Mesenchymal stem cell (in vitro differentiated cells and primary cell): Measurements from ENCODE around the gene EEPD1.

Source experiments
- DNase-seq: peaks from one replicate; pipeline ENCODE4 v3.0.0-alpha.2; 2013
- H2AFZ ChIP-seq: one replicate; pipeline ENCODE4 v1.6.1; 2013; ENCODE audit warnings: low read depth, mild to moderate bottlenecking, control low read depth, inconsistent platforms, low read length, moderate library complexity
- H2AK5ac ChIP-seq: 2 replicates; pipeline ENCODE4 v1.6.1; 2013; ENCODE audit warnings: low read length, moderate library complexity, mild to moderate bottlenecking, inconsistent platforms; ENCODE audit not compliant: severe bottlenecking
- H2BK120ac ChIP-seq: one replicate; pipeline ENCODE4 v1.6.1; 2013; ENCODE audit warnings: low read depth, mild to moderate bottlenecking, inconsistent platforms, low read length, moderate library complexity
- H2BK12ac ChIP-seq, 2 experiments: one replicate each; pipeline ENCODE4 v1.6.1; 2013; ENCODE audit warnings: inconsistent platforms in 2 of 2, low read length in 2 of 2, mild to moderate bottlenecking in 2 of 2, moderate library complexity in 2 of 2, control low read depth in 1 of 2
- H2BK15ac ChIP-seq: one replicate; pipeline ENCODE4 v1.6.1; 2013; ENCODE audit warnings: mild to moderate bottlenecking, low read depth, inconsistent platforms; ENCODE audit not compliant: poor library complexity, severe bottlenecking
- H2BK5ac ChIP-seq: 2 replicates; pipeline ENCODE4 v1.6.1; 2013; ENCODE audit warnings: low read depth, mild to moderate bottlenecking, low read length, control low read depth, inconsistent platforms; ENCODE audit not compliant: poor library complexity, severe bottlenecking
- H3K14ac ChIP-seq, 2 experiments: one replicate each; pipeline ENCODE4 v1.6.1; 2013; ENCODE audit warnings: inconsistent platforms in 2 of 2, low read length in 2 of 2, control low read depth in 1 of 2, mild to moderate bottlenecking in 1 of 2, moderate library complexity in 1 of 2
- H3K18ac ChIP-seq, 2 experiments: one replicate each; pipeline ENCODE4 v1.6.1; 2013; ENCODE audit warnings: inconsistent platforms in 2 of 2, low read length in 2 of 2, control low read depth in 1 of 2, low read depth in 1 of 2, mild to moderate bottlenecking in 1 of 2
- H3K23ac ChIP-seq, 2 experiments: one replicate each; pipeline ENCODE4 v1.6.1; 2013; ENCODE audit warnings: inconsistent platforms in 2 of 2, low read length in 2 of 2, mild to moderate bottlenecking in 2 of 2, moderate library complexity in 2 of 2, control low read depth in 1 of 2
- H3K27ac ChIP-seq: 2 replicates; pipeline ENCODE4 v1.5.1; 2013; ENCODE audit warnings: mild to moderate bottlenecking, moderate library complexity, low read length, control low read depth, inconsistent platforms; ENCODE audit not compliant: poor library complexity, severe bottlenecking
- H3K27me3 ChIP-seq, 2 experiments: 2 replicates each; pipeline versions ENCODE4 v1.6.1 to v1.7.0; 2013; ENCODE audit warnings: low read length in 2 of 2, mild to moderate bottlenecking in 2 of 2, moderate library complexity in 2 of 2, control low read depth in 1 of 2, inconsistent platforms in 1 of 2; ENCODE audit not compliant: control insufficient read depth in 1 of 2, insufficient read depth in 1 of 2
- H3K36me3 ChIP-seq, 2 experiments: 2 replicates each; pipeline versions ENCODE4 v1.6.1 to v1.7.0; 2013; ENCODE audit warnings: low read length in 2 of 2, control low read depth in 1 of 2, inconsistent platforms in 1 of 2, low read depth in 1 of 2, mild to moderate bottlenecking in 1 of 2; ENCODE audit not compliant: insufficient read depth in 2 of 2, control insufficient read depth in 1 of 2
- H3K4ac ChIP-seq, 2 experiments: one replicate each; pipeline ENCODE4 v1.6.1; 2013; ENCODE audit warnings: inconsistent platforms in 2 of 2, low read length in 2 of 2, mild to moderate bottlenecking in 2 of 2, moderate library complexity in 2 of 2, control low read depth in 1 of 2, low read depth in 1 of 2
- H3K4me1 ChIP-seq: 2 replicates; pipeline ENCODE4 v1.6.1; 2013; ENCODE audit warnings: low read depth, low read length, control low read depth; ENCODE audit not compliant: control insufficient read depth, insufficient read depth
- H3K4me2 ChIP-seq: 2 replicates; pipeline ENCODE4 v1.6.1; 2013; ENCODE audit warnings: low read length, mild to moderate bottlenecking, inconsistent platforms; ENCODE audit not compliant: poor library complexity, severe bottlenecking
- H3K4me3 ChIP-seq, 2 experiments: 2 replicates each; pipeline versions ENCODE4 v1.5.1 to v1.7.0; 2013; ENCODE audit warnings: low read length in 2 of 2, mild to moderate bottlenecking in 2 of 2, control low read depth in 1 of 2, low read depth in 1 of 2; ENCODE audit not compliant: insufficient read depth in 1 of 2
- H3K79me1 ChIP-seq: replicated peaks from 2 replicates; pipeline ENCODE4 v1.6.1; 2013; ENCODE audit warnings: mild to moderate bottlenecking, control low read depth, low read length, inconsistent platforms; ENCODE audit not compliant: poor library complexity, severe bottlenecking
- H3K9ac ChIP-seq: 2 replicates; pipeline ENCODE4 v1.7.0; 2013; ENCODE audit warnings: mild to moderate bottlenecking, low read length, moderate library complexity
- H3K9me3 ChIP-seq: 2 replicates; pipeline ENCODE4 v1.7.0; 2013; ENCODE audit warnings: mild to moderate bottlenecking, low read length; ENCODE audit not compliant: control insufficient read depth
- H4K8ac ChIP-seq: one replicate; pipeline ENCODE4 v1.6.1; 2013; ENCODE audit warnings: inconsistent platforms, mild to moderate bottlenecking, low read length, moderate library complexity
- H4K91ac ChIP-seq: one replicate; pipeline ENCODE4 v1.6.1; 2013; ENCODE audit warnings: mild to moderate bottlenecking, low read length, inconsistent platforms
- WGBS: methylation state at CpG from one replicate; pipeline ENCODE4 v1.1.7; 2013; ENCODE audit warnings: mixed read lengths; 5-methylcytosine and 5-hydroxymethylcytosine counted together

Gene EEPD1

DNA sequence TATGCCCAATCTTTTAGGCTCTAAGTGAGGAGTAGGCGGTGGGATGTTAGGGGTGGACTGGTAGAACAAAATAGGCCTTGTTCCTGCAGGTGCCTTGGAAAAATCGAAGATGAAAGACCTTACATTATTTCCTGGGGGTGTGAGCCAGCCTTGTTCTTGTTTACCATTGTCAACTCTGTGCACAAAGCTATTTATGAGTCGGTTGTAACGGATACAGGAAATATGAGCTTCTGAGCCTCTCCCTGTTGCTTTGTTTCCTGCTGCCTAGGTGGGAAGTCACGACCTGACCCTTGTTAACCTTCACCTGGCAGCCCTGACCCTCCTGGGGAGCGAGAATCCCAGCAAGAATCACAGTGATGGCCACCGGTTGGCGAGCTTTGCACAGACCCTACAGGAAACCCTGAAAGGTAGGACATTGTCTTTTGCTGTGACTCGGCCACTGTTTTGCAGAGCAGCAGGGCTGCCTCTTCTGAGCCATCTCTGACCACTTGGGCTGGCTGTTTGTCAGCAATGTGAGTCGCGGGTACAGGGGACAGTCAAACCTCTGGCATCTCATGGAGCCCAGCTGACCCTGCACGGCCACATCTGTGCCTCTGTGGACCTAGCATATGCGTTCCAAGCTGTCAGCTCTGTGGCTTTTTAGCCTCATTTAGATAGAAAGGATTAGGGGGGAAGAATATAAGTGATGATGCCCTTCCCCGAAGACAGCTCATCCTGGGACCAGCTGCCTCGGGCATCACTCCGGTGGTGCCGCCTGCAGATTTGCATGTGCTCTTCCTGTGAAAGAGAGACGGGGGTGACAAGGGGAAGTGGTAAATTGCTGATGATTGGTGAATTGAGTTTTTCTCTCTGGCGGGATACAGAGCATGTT is 134.6 kb downstream of the EEPD1 start:
- Histone ChIP-seq H4K8ac (no peak overlapping the region), H3K4me3 (no peak overlapping the region), H3K9ac (no peak overlapping the region), H3K79me1 (no peaks in the 10 kb centered on the region), H2AFZ (no peak overlapping the region), H3K27me3 (no peaks in the 10 kb centered on the region), H3K36me3 (peaks cover 3 to 15% of the 10 kb centered on the region in 2 experiments), H3K4me1 (peaks cover 28% of the 10 kb centered on the region), H3K27ac (no peak overlapping the region), H2BK5ac (no peak overlapping the region), H2BK15ac (no peak overlapping the region), H3K14ac (no peak overlapping the region), H2AK5ac (no peak overlapping the region), H3K18ac (peak overlapping the region in 1 of 2 experiments; percentile 34), H4K91ac (peak overlapping the region; percentile 45), H2BK120ac (no peak overlapping the region), H3K23ac (peak overlapping the region in 1 of 2 experiments; percentile 91), H3K4me2 (no peak overlapping the region), H3K4ac (no peak overlapping the region), H2BK12ac (peak overlapping the region in 1 of 2 experiments; percentile 11), H3K9me3 (no peaks in the 10 kb centered on the region)
- DNase-seq: no peak
- WGBS: 69% methylated on average over 19 of the region's 19 CpGs

DNA sequence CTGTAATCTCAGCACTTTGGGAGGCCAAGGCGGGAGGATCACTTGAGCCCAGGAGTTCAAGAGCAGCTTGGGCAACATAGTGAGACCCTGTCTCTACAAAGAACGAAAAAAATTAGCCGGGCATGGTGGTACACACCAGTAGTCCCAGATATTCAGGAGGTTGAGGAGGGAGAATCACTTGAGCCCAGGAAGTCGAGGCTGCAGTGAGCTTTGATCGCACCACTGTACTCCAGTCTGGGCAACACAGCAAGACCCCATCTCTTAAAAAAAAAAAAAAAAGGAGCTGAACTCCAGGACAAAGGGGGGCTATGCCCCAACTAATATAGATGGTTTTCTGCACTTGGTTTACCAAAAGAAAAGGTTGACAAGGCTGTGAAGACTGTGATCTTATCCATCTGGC is 135.4 kb downstream of the EEPD1 start:
- H2AFZ ChIP-seq: no peak overlapping the region
- H3K4me1 ChIP-seq: peaks cover 24% of the 10 kb centered on the region
- H3K4me2 ChIP-seq: no peak overlapping the region
- H2BK12ac ChIP-seq: no peak overlapping the region
- H3K27me3 ChIP-seq: no peaks in the 10 kb centered on the region
- no peak overlapping the region for H3K14ac ChIP-seq
- no peak overlapping the region for H2BK15ac ChIP-seq
- H3K18ac ChIP-seq: no peak overlapping the region
- peaks cover 3 to 15% of the 10 kb centered on the region in 2 experiments for H3K36me3 ChIP-seq
- H2AK5ac ChIP-seq: no peak overlapping the region
- H3K9me3 ChIP-seq: no peaks in the 10 kb centered on the region
- H3K23ac ChIP-seq: no peak overlapping the region
- H3K27ac ChIP-seq: no peak overlapping the region
- no peak overlapping the region for H2BK120ac ChIP-seq
- no peak overlapping the region for H3K4me3 ChIP-seq
- DNase-seq: no peak
- H3K4ac ChIP-seq: no peak overlapping the region
- H3K9ac ChIP-seq: no peak overlapping the region
- no peaks in the 10 kb centered on the region for H3K79me1 ChIP-seq
- H2BK5ac ChIP-seq: no peak overlapping the region
- H4K91ac ChIP-seq: no peak overlapping the region
- H4K8ac ChIP-seq: no peak overlapping the region
- 99% methylated on average over 3 of the region's 5 CpGs for WGBS

DNA sequence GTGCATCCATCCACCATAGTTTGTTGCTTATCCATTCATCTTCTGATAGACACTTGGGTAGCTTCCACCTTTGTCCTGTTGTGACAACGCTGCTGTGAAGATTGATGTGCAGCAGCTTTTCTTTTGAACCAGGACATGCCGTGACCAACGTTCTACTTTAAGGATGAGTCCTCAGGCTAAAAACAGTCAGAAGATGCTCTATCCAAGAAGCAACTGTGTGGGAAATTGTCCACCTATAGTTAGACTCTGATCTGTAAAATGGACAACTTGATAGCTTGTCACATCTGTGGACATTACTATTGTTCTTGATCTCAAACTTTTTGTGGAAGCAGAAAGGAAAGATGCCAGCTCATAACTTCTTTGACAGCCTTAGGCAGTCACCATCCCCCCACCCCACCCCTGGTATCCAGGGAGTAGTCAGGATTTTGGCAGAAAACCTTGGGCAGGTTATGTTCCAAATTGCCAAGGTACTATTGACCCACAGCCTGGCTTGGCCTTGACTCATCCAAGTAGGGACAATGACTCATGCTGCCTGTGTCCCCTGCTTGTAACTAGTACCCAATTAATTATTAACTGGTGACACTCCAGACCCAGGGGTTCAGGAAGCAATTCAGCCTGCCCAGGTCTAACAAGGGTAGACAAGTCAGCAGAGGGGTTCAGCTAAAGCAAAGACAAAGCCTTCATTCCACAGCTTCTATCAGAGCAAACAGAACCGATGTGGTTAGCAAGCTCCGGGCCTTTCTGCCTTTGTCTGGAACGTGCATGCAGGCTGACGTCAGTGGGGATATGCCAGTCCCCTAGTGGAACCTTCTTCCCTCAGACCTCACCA is 137.0 kb downstream of the EEPD1 start:
- peak overlapping the region; percentile 21 for H3K27ac ChIP-seq
- no peak for DNase-seq
- no peak overlapping the region for H3K4ac ChIP-seq
- H4K8ac ChIP-seq: no peak overlapping the region
- no peaks in the 10 kb centered on the region for H3K9me3 ChIP-seq
- 93% methylated on average over 7 of the region's 7 CpGs for WGBS
- H3K18ac ChIP-seq: peak overlapping the region in 1 of 2 experiments; percentile 34
- H2AK5ac ChIP-seq: peak overlapping the region; percentile 55
- peak overlapping the region in 1 of 2 experiments; percentile 33 for H2BK12ac ChIP-seq
- H3K9ac ChIP-seq: no peak overlapping the region
- H2AFZ ChIP-seq: no peak overlapping the region
- H3K79me1 ChIP-seq: no peaks in the 10 kb centered on the region
- no peak overlapping the region for H4K91ac ChIP-seq
- H3K4me2 ChIP-seq: no peak overlapping the region
- H3K36me3 ChIP-seq: peaks cover 0 to 15% of the 10 kb centered on the region in 2 experiments
- no peak overlapping the region for H3K14ac ChIP-seq
- H2BK15ac ChIP-seq: peak overlapping the region; percentile 12
- H3K23ac ChIP-seq: peak overlapping the region in 1 of 2 experiments; percentile 31
- no peak overlapping the region for H2BK120ac ChIP-seq
- H3K4me3 ChIP-seq: no peak overlapping the region
- H3K27me3 ChIP-seq: no peaks in the 10 kb centered on the region
- no peak overlapping the region for H2BK5ac ChIP-seq
- peaks cover 20% of the 10 kb centered on the region for H3K4me1 ChIP-seq
